Measurements from ENCODE around the gene IRAK4. TPM values are rescaled to one million over a fixed set of nuclear protein-coding genes. Genes with fewer than 3 reads are reported as not detected.

IRAK4 gene
- polyA plus RNA-seq, 3 donors = 17.3 to 44.6 (median 29.0) TPM

Other genes starting within 250 kb of the IRAK4 start
- not detected for gene ADAMTS20, start 206.7 kb upstream of the IRAK4 start, polyA plus RNA-seq
- 10 to 100 TPM in 2 of 3 donors, 1 to 10 TPM in 1; 1.6 to 14.5 (median 13.0) TPM for gene PUS7L, start 161 bp upstream of the IRAK4 start, polyA plus RNA-seq
- gene TWF1, start 47.4 kb downstream of the IRAK4 start, polyA plus RNA-seq = 10 to 100 TPM in 2 of 3 donors, 1 to 10 TPM in 1; 9.9 to 20.7 (median 13.7) TPM
- gene TMEM117, start 77.1 kb downstream of the IRAK4 start, polyA plus RNA-seq = under 1 TPM in 2 of 3 donors, not detected in 1; 0.11 to 0.42 TPM